Urinary bladder (tissue), 4 donors: ENCODE results near the gene BCAS3. TPM values are rescaled to one million over a fixed set of nuclear protein-coding genes. Genes with fewer than 3 reads are reported as not detected.

Experiments used
- DNase-seq: peaks from one replicate; pipeline ENCODE4 v3.0.0-alpha.2; 2015; ENCODE audit errors: extremely low spot score
- H3K27ac ChIP-seq: one replicate; pipeline ENCODE4 v1.5.1; 2013; ENCODE audit warnings: low read depth, mild to moderate bottlenecking, moderate library complexity
- H3K36me3 ChIP-seq: one replicate; pipeline ENCODE4 v1.6.1; 2013; ENCODE audit warnings: mild to moderate bottlenecking, moderate library complexity; ENCODE audit not compliant: insufficient read depth
- H3K4me1 ChIP-seq: one replicate; pipeline ENCODE4 v1.6.1; 2013; ENCODE audit warnings: mild to moderate bottlenecking, moderate library complexity; ENCODE audit not compliant: insufficient read depth
- H3K4me3 ChIP-seq: one replicate; pipeline ENCODE4 v1.5.1; 2013; ENCODE audit warnings: low read depth, low read length
- WGBS: extraction: QIAGEN DNeasy Blood & Tissue Kit; methylation state at CpG from one replicate; pipeline ENCODE4 v1.1.7; 2013; 5-methylcytosine and 5-hydroxymethylcytosine counted together
- polyA plus RNA-seq: library from polyadenylated mRNA; stranded (reverse); fragments of 200-250 nt; gene quantifications from one replicate; pipeline ENCODE4 v1.2.3, GENCODE V29; 2013
- total RNA-seq: library from RNA; depleted of rRNA; stranded (reverse); fragments of >200 nt; gene quantifications from one replicate; pipeline ENCODE4 v1.2.3, GENCODE V29; 2014
- donor health status: healthy with polysubstance abuse.
- donor health status: healthy.

Gene BCAS3
- total and polyA plus RNA-seq, 2 donors = 17.6 to 72.4 TPM

DNA sequence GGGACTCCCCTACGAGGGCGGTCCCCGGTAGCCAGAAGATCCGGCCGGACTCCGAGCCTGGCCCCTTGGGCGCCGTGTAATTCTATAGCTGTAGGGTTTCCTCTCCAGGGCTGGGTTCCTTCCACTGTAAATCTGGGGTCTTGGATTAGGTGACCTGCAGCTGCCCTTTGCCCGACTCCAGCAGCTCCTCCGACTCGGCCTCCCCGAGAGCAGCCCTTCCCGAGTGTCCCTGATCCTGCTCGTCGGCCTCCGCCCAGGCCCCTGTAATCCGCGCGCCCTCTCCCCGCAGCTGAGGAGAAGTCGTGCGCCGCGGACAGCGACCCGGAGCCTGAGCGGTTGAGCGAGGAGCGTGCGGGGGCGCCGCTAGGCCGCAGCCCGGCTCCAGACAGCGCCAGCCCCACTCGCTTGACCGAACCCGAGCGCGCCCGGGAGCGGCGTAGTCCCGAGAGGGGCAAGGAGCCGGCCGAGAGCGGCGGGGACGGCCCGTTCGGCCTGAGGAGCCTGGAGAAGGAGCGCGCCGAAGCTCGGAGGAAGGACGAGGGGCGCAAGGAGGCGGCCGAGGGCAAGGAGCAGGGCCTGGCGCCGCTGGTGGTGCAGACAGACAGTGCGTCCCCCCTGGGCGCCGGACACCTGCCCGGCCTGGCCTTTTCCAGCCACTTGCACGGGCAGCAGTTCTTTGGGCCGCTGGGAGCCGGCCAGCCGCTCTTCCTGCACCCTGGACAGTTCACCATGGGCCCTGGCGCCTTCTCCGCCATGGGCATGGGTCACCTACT is 727.4 kb downstream of the BCAS3 start:
- 16% methylated on average over 71 of the region's 71 CpGs for WGBS
- H3K4me1 ChIP-seq = no peaks in the 10 kb centered on the region
- peaks cover 2% of the 10 kb centered on the region for H3K36me3 ChIP-seq
- H3K4me3 ChIP-seq = peak overlapping the region; percentile 94
- peak overlapping the region; percentile 91 for H3K27ac ChIP-seq
- DNase-seq = no peak

DNA sequence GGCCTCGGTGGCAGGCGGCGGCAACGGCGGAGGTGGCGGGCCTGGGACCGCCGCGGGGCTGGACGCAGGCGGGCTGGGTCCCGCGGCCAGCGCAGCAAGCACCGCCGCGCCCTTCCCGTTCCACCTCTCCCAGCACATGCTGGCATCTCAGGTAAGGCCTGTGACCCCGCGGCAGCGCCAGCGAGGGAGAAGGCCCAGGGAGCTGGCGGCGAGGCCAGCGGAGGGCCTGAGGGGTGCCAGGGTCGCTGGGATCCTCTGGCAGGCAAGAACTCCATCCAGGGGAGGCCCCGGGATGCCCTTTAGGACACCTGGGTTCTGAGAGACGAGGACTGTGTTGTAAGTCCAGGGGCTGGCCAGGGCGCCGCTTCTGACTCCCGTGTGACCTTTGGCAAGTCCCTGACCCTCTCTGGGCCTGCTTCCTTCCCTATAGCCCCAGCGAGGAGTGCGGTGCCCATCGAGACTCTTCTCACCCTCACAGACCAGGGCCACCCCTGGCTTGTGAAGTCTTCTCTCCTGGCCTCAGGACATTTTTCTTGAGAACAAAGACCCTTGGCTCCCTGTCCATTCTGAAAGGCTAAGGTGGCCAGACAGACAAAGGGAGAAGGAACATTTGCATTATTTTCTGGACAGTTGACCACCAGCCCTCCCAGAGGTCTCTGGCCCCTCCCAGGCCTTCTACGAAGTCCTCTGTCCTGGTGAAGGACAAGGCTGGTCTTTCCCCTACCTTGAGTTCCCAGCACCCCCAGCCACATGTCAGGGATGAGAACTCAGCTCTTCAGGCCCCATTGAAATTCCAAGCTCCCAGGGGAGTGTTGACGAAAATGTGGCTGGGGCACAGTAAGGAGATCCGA is 728.3 kb downstream of the BCAS3 start:
- Histone ChIP-seq H3K36me3 (peaks cover 2% of the 10 kb centered on the region), H3K4me1 (no peaks in the 10 kb centered on the region), H3K27ac (peak overlapping the region; percentile 91), H3K4me3 (peak overlapping the region; percentile 94)
- 24% methylated on average over 37 of the region's 37 CpGs for WGBS
- no peak for DNase-seq

DNA sequence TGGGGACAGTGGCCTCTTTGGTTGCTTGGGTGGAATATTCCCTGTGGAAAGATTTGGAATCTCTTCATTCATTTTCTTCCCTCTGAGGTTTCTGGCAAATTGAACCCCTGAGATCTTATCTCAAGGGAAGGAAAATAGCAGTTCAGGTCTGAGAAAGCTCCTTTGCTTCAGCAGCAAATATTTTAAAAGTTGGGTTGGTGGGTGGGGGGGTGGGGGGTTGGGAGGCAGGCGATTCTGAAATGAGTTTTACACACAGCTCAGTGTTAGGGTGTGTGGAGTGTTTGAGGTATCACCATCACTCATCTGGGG is 728.8 kb downstream of the BCAS3 start:
- Histone ChIP-seq H3K4me3 (peak overlapping the region; percentile 94), H3K36me3 (peaks cover 2% of the 10 kb centered on the region), H3K27ac (peak overlapping the region; percentile 91), H3K4me1 (no peaks in the 10 kb centered on the region)
- WGBS = 16% methylated on average over 1 of the region's 1 CpG
- DNase-seq = no peak

DNA sequence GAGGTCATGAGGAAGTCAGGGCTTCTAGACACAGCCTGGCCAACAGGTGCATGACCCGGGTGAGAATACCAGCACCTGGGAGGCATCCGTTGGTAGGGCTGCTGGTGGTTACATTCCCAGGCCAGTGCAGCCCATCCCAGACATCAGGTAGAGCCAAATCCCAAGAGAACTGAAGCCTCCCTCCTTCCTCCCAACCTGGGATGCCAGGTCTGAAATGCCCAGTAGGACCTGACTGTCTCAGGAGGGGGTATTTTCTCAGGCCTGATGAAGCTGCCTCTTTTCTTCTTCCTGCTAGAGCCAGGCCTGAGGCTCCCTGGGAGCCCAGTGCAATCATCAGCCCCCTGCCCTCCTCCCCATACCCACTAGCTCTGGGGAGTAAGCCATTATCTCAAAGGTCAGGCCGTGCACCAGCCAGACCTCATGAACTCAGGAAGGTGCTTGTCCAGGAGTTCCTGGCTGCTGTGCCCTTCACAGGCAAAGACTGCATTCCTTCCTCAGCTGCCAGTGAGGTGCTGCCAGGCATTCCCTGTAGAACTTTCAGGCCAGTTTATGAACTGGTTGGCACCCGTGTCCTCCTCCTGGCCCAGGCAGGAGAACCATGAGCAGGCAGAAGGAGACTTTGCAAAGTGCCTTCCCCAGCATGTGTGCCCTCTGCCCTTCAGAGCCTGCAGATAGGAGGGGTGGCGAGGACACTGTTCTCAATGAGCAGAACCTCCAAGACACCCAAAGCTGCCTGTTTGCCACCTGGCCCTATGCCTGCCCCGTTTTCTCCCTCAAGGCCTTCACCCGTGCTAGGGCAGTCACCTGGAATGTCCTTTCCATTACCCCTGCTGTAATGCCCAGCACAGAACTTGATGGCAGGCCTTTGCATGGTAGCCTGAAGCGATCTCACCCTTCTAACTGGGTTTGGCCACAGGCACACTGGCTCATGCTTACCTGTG is 729.6 kb downstream of the BCAS3 start:
- Histone ChIP-seq H3K36me3 (peaks cover 2% of the 10 kb centered on the region), H3K27ac (peak overlapping the region; percentile 13), H3K4me3 (no peak overlapping the region), H3K4me1 (no peaks in the 10 kb centered on the region)
- WGBS = 38% methylated on average over 8 of the region's 8 CpGs
- DNase-seq = no peak

DNA sequence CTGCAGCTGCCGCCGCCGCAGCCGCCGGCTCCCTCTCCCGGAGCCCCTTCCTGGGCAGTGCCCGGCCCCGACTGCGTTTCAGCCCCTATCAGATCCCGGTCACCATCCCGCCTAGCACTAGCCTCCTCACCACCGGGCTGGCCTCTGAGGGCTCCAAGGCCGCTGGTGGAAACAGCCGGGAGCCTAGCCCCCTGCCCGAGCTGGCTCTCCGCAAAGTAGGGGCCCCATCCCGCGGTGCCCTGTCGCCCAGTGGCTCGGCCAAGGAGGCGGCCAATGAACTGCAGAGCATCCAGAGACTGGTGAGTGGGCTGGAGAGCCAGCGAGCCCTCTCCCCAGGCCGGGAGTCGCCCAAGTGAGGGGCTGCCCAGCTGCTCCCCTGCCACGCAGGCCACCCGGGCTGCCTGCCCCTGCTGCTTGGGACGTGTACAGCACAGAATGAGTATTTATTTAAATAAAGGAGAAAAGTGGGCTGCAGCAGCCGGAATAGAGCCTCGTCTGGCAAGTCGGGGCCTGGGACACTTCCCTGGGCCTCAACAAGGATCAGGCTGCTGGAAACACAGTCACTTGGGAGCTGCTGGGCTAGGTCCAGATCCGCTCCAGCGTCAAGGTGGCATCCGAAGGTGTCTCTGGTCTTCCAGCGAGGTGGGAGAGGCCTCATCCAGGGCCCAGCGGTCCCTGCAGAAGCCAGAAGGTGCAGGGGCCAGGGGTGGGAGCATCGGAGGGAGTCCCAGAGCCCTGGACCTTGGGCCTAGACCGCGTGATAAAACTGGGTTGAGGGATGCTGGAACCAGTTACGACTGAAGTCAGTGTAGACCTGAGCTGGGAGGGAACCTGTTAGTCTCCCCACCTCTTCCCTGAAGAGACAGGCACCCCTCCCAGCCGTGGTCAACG is 730.7 kb downstream of the BCAS3 start:
- Histone ChIP-seq H3K4me1 (no peaks in the 10 kb centered on the region), H3K36me3 (no peaks in the 10 kb centered on the region), H3K27ac (peak overlapping the region; percentile 70), H3K4me3 (peak overlapping the region; percentile 7)
- WGBS = 31% methylated on average over 41 of the region's 41 CpGs
- DNase-seq = no peak

DNA sequence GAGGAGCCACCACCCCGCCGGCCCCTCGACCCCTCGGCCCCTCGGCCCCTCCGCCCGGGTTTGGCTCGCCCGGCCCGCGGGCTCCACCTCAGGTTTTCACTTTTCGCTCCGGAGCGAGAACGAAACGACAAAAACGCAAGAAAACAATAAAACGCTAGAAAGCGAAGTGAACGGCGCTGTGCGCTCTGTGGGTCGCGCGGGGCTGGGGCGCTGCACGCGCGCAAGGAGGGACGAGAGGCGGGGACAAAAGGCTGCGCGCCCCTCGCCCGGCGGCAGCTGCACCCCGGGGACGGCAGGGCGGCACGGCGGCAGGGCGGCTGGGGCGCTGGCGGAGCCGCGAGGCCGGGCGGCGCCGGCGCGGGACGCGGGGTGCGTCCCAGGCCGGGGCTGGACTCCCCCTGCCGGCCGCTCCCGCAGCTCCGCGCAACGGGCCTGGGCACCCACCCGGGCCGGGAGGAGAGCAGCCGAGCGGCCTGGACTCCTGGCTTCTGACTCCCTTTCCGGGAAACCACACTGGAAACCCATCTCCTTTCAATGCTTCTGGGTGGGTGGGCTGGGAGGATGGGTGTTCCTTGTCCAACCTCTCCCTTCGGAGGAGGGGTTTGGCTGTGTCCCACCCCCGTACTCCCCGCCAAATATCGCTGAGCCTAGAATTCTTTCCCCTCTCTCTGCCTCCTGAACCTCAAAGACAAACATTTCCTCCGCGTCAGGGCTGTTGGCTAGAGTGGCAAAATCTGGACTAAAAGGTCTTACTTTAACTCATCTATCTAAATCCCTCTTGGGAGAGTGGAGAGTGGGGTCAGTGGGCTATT is 731.9 kb downstream of the BCAS3 start:
- DNase-seq = peak; percentile 81
- Histone ChIP-seq H3K36me3 (no peaks in the 10 kb centered on the region), H3K27ac (peak overlapping the region; percentile 70)

DNA sequence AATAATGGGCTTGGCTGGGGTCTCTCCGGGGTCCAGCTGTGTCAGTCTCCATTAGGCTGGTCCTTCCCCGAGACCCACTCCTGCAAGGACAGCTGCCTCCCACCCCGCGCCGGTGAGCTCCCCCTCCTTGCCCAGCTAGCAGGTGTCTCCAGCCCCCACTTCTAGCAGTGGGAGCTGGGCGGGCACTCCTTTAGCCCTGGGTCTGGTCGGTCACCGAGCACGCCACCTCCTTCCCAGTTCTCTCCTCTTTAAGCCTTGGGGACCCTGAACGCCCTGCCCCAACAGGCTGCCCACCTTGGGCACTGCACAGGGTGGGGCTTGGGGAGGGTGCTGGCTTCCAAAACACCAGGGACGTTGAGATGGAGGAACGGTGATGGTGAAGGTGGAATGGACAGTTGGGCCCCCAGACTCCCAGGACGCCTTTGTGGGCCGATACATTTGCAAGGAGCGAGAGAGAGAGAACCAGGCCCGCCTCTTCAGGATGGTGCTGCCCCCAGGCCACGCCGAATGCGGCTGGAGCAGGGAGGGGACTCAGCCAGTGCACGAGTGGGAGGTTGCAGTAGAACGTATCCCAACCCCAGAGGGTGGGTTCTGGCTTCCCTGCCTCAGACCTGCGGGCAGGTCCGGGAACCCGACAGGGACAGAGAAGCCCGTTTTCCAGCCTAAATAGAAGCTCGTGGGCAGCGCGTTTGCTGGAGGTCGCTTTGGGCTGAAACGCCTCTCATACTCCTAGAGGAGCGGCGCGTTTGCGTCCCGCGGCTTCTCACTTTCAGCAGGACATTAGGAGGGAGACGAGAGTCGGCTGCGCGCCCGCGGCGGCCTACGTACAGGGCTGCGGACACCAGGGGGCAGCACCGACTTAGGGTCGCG is 732.7 kb downstream of the BCAS3 start:
- Histone ChIP-seq H3K36me3 (no peaks in the 10 kb centered on the region), H3K4me1 (no peaks in the 10 kb centered on the region), H3K27ac (peak overlapping the region; percentile 93), H3K4me3 (peak overlapping the region; percentile 53)
- WGBS = 8% methylated on average over 48 of the region's 48 CpGs
- no peak for DNase-seq

More for the DNA sequence above, 731.9 kb downstream of the BCAS3 start:
- WGBS = under 1% methylated on average over 69 of the region's 73 CpGs
- Histone ChIP-seq H3K4me1 (no peaks in the 10 kb centered on the region), H3K4me3 (peak overlapping the region; percentile 53)

DNA sequence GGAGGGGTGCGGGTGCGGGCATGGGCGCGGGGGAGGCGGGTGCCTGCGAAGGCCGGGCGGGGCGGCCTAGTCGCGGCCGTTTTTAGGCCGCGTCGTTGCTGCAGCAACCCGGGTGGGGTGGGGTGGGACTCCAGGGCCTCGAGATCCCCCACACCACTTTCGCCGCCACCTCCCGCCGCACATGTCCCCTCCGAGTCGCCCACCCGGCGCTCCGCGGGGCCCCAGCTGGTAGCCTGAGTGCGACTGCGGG is 733.3 kb downstream of the BCAS3 start:
- Histone ChIP-seq H3K4me1 (no peaks in the 10 kb centered on the region), H3K36me3 (no peaks in the 10 kb centered on the region), H3K27ac (peak overlapping the region; percentile 93), H3K4me3 (peak overlapping the region; percentile 53)
- DNase-seq = no peak
- WGBS = 3% methylated on average over 29 of the region's 29 CpGs

DNA sequence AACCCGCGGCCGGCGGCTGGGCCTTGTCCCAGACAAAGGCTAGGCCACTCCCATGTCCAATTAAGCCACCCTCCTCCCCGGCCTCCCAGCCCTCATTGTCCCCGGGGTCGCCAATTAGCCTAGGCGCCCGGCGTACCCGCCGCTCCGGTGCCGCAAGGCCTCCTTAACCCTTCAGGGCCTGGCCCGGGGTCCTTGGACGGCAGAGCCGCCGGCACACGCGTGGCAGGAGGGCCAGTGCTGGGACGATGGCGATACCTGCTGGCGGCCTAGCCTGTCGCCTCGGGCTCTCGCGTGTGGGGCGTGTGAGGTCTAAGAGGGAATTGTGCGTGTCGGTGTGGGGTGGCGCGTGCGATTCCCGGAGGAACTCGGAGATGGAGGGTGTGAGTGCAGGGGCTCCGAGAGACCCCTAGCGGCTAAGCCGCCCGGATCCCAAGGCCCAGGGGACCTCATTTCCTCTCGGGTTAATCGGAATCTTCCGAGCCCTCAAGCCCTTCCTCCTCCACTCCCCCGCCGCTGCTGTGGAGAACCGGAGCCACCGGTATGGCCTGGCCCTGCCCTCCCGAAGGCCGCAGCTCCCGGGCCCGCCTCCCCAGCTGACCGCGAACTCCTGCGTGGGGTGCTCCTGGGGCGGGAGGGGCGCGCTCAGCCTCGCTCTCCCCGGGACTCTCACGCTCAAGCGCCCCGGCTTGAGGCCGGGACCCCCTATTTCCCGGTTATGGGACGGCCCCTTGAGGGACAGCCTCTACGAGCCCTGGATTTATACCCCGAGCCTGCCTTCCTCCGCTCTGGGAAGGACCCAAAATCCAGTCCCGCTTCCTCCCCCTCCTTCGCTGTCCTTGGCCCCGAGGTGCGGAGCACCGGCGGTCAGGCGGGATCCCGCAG is 733.9 kb downstream of the BCAS3 start:
- DNase-seq = no peak
- Histone ChIP-seq H3K4me1 (no peaks in the 10 kb centered on the region), H3K27ac (peak overlapping the region; percentile 93), H3K36me3 (no peaks in the 10 kb centered on the region), H3K4me3 (peak overlapping the region; percentile 53)
- WGBS = 2% methylated on average over 75 of the region's 75 CpGs

DNA sequence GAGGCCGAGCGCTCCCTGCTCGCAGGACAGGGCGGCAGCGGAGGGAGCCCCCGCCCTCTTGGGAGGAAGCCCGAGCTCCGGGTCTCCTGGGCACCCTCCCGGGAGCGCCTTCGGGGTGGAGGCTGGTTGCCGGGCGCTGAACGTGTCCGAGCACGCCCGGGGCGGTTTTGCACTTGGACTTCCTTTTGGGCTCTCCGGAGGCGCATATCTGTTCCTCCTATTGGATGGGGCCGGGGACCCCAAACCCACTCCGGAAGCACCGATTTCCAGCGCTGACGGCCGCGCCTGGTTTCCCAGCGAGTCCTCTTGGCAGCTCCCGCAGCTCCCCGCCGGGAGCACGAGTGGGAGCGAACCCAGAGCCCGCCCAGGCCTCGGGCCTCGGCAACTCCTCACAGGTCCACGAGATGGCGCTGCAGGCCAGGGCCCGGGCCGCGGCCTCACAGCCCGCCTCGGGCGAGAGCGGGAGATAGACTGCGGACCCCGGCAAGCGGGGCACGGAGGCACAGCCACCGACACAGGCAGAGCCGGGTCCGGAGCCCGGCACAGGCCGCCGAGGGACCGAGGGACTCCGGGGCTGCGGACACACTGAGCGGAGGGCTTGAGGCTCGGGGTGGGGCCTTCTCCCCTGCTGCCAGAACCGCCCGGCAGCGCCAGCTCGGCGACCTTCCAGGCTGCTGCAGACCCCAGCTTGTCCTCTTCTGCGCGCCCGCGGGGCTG is 734.6 kb downstream of the BCAS3 start:
- under 1% methylated on average over 69 of the region's 69 CpGs for WGBS
- Histone ChIP-seq H3K4me1 (no peaks in the 10 kb centered on the region), H3K27ac (peak overlapping the region; percentile 93), H3K36me3 (no peaks in the 10 kb centered on the region), H3K4me3 (peak overlapping the region; percentile 53)
- DNase-seq = no peak
